Measurements from ENCODE around the gene DOCK10.
A peak's percentile ranks its signal among the peaks of the same experiment; 100 is the strongest.

The DOCK10 gene

DNA sequence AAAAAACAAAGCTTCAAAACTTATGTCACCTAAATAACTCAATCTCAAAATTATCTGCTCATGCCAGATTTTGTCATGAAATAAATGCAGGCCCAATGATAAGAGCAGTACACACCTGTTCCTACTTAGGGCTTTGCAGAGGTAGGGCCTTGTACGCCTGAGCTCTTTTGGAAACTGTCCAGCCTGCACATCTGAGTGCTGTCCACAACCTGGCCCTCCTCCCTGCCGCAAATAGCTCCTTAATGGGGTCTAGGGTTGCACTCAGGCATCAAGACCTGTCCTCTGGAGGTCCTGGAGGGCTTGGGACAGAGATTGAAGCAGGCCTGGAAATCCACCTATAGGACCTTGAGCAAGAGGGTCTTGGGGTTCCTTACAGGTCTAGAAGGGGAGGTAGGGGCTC is 210.7 kb downstream of the DOCK10 start:
- H3K4ac ChIP-seq (ENCODE audit: low read length) = no peak overlapping the region
- no peak overlapping the region for H3K9ac ChIP-seq (ENCODE audit: low read depth, low read length, poor library complexity)
- H3K9me3 ChIP-seq (replicated peaks in 1 of 2; ENCODE audit: control insufficient read depth in 2 of 2, insufficient read depth in 1 of 2, low read depth in 1 of 2, low read length in 2 of 2) = no peaks in the 10 kb centered on the region
- no peak overlapping the region for H2BK15ac ChIP-seq (ENCODE audit: low read length)
- H2BK12ac ChIP-seq (ENCODE audit: low read length) = no peak overlapping the region
- H3K18ac ChIP-seq (ENCODE audit: low read length) = no peak overlapping the region
- H2AFZ ChIP-seq (ENCODE audit: low read length) = no peak overlapping the region
- no peaks in the 10 kb centered on the region for H3K36me3 ChIP-seq (replicated peaks in 1 of 2; ENCODE audit: control insufficient read depth in 2 of 2, insufficient read depth in 2 of 2, low read length in 2 of 2)
- H3K27me3 ChIP-seq (ENCODE audit: control insufficient read depth in 3 of 3, insufficient read depth in 3 of 3, low read depth in 1 of 3, low read length in 3 of 3) = no peaks in the 10 kb centered on the region
- no peak overlapping the region for H4K8ac ChIP-seq (ENCODE audit: low read depth, low read length)
- WGBS, 2 donors (ENCODE audit: extremely low coverage in 2 of 2, insufficient read length in 2 of 2, insufficient replicate concordance in 1 of 2) = no CpG with 5 or more reads among the region's 2 CpGs
- DNase-seq (ENCODE audit: low spot score) = no peak
- H3K27ac ChIP-seq (replicated peaks; ENCODE audit: low read length) = no peak overlapping the region
- H3K14ac ChIP-seq (ENCODE audit: low read length) = no peak overlapping the region
- H3K4me3 ChIP-seq (ENCODE audit: low read length in 2 of 2) = no peak overlapping the region
- no peak overlapping the region for H3K4me2 ChIP-seq (ENCODE audit: insufficient read depth, low read length, poor library complexity, severe bottlenecking)
- H3K79me1 ChIP-seq (ENCODE audit: low read depth, low read length) = no peaks in the 10 kb centered on the region
- no peak overlapping the region for H2AK5ac ChIP-seq (ENCODE audit: low read depth, low read length)
- H3K4me1 ChIP-seq (ENCODE audit: control insufficient read depth in 2 of 2, insufficient read depth in 1 of 2, low read depth in 1 of 2, low read length in 2 of 2) = no peaks in the 10 kb centered on the region
- H4K91ac ChIP-seq (ENCODE audit: low read depth, low read length, poor library complexity) = no peak overlapping the region
- H2BK120ac ChIP-seq (ENCODE audit: low read depth, low read length) = no peak overlapping the region
- H3K23ac ChIP-seq (ENCODE audit: low read depth, low read length, poor library complexity) = no peak overlapping the region
- H2BK5ac ChIP-seq (ENCODE audit: low read length) = no peak overlapping the region

GRCh38 chr2:224820283-224820991 is 221.8 kb downstream of the DOCK10 start:
- Histone ChIP-seq H2BK120ac (ENCODE audit: low read depth, low read length) (no peak overlapping the region), H3K9ac (ENCODE audit: low read depth, low read length, poor library complexity) (no peak overlapping the region), H3K4ac (ENCODE audit: low read length) (no peak overlapping the region), H3K4me2 (ENCODE audit: insufficient read depth, low read length, poor library complexity, severe bottlenecking) (no peak overlapping the region), H4K91ac (ENCODE audit: low read depth, low read length, poor library complexity) (no peak overlapping the region), H3K79me1 (ENCODE audit: low read depth, low read length) (no peaks in the 10 kb centered on the region), H3K4me1 (ENCODE audit: control insufficient read depth in 2 of 2, insufficient read depth in 1 of 2, low read depth in 1 of 2, low read length in 2 of 2) (peaks cover 0 to 2% of the 10 kb centered on the region in 2 donors), H2AK5ac (ENCODE audit: low read depth, low read length) (no peak overlapping the region), H3K23ac (ENCODE audit: low read depth, low read length, poor library complexity) (no peak overlapping the region), H3K9me3 (replicated peaks in 1 of 2; ENCODE audit: control insufficient read depth in 2 of 2, insufficient read depth in 1 of 2, low read depth in 1 of 2, low read length in 2 of 2) (no peaks in the 10 kb centered on the region), H3K4me3 (ENCODE audit: low read length in 2 of 2) (no peak overlapping the region), H3K27ac (replicated peaks; ENCODE audit: low read length) (no peak overlapping the region), H2BK5ac (ENCODE audit: low read length) (no peak overlapping the region), H3K36me3 (replicated peaks in 1 of 2; ENCODE audit: control insufficient read depth in 2 of 2, insufficient read depth in 2 of 2, low read length in 2 of 2) (no peaks in the 10 kb centered on the region), H3K27me3 (ENCODE audit: control insufficient read depth in 3 of 3, insufficient read depth in 3 of 3, low read depth in 1 of 3, low read length in 3 of 3) (no peaks in the 10 kb centered on the region), H3K14ac (ENCODE audit: low read length) (no peak overlapping the region), H2BK12ac (ENCODE audit: low read length) (no peak overlapping the region), H2AFZ (ENCODE audit: low read length) (no peak overlapping the region), H3K18ac (ENCODE audit: low read length) (no peak overlapping the region), H2BK15ac (ENCODE audit: low read length) (no peak overlapping the region), H4K8ac (ENCODE audit: low read depth, low read length) (no peak overlapping the region)
- no peak for DNase-seq (ENCODE audit: low spot score)
- no CpG with 5 or more reads among the region's 7 CpGs for WGBS, 2 donors (ENCODE audit: extremely low coverage in 2 of 2, insufficient read length in 2 of 2, insufficient replicate concordance in 1 of 2)

GRCh38 chr2:224819075-224819474 is 223.2 kb downstream of the DOCK10 start:
- Histone ChIP-seq H3K9me3 (replicated peaks in 1 of 2; ENCODE audit: control insufficient read depth in 2 of 2, insufficient read depth in 1 of 2, low read depth in 1 of 2, low read length in 2 of 2) (no peaks in the 10 kb centered on the region), H3K4me2 (ENCODE audit: insufficient read depth, low read length, poor library complexity, severe bottlenecking) (no peak overlapping the region), H3K18ac (ENCODE audit: low read length) (no peak overlapping the region), H2AK5ac (ENCODE audit: low read depth, low read length) (no peak overlapping the region), H3K23ac (ENCODE audit: low read depth, low read length, poor library complexity) (no peak overlapping the region), H3K4me3 (ENCODE audit: low read length in 2 of 2) (no peak overlapping the region), H3K9ac (ENCODE audit: low read depth, low read length, poor library complexity) (no peak overlapping the region), H3K4ac (ENCODE audit: low read length) (no peak overlapping the region), H4K8ac (ENCODE audit: low read depth, low read length) (no peak overlapping the region), H4K91ac (ENCODE audit: low read depth, low read length, poor library complexity) (no peak overlapping the region), H3K27ac (replicated peaks; ENCODE audit: low read length) (no peak overlapping the region), H3K27me3 (ENCODE audit: control insufficient read depth in 3 of 3, insufficient read depth in 3 of 3, low read depth in 1 of 3, low read length in 3 of 3) (no peaks in the 10 kb centered on the region), H2BK5ac (ENCODE audit: low read length) (no peak overlapping the region), H2BK15ac (ENCODE audit: low read length) (no peak overlapping the region), H3K79me1 (ENCODE audit: low read depth, low read length) (no peaks in the 10 kb centered on the region), H3K4me1 (ENCODE audit: control insufficient read depth in 2 of 2, insufficient read depth in 1 of 2, low read depth in 1 of 2, low read length in 2 of 2) (peaks cover 0 to 2% of the 10 kb centered on the region in 2 donors), H2AFZ (ENCODE audit: low read length) (no peak overlapping the region), H2BK12ac (ENCODE audit: low read length) (no peak overlapping the region), H3K36me3 (replicated peaks in 1 of 2; ENCODE audit: control insufficient read depth in 2 of 2, insufficient read depth in 2 of 2, low read length in 2 of 2) (no peaks in the 10 kb centered on the region), H3K14ac (ENCODE audit: low read length) (no peak overlapping the region), H2BK120ac (ENCODE audit: low read depth, low read length) (no peak overlapping the region)
- no CpG with 5 or more reads among the region's 2 CpGs for WGBS, 2 donors (ENCODE audit: extremely low coverage in 2 of 2, insufficient read length in 2 of 2, insufficient replicate concordance in 1 of 2)
- DNase-seq (ENCODE audit: low spot score) = no peak

DNA sequence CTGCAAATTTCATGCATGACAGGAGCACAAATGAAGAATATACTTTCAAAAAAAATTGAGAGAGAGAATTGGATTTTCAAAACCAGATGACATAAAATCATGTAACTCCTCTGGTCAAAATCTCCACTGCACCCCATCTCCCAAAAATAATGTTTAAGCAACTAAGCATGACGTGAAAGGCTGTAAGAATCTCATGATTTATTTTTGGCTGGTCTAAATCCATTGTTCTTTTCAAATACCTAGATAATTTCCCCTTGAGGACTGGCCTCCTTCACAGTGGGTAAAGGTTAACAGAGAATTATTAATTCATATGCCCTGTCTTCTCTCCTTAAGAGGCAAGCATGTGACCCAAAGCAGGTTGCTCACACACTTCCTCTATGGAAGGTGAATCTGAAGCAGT is 224.6 kb downstream of the DOCK10 start:
- no peak overlapping the region for H4K91ac ChIP-seq (ENCODE audit: low read depth, low read length, poor library complexity)
- H3K23ac ChIP-seq (ENCODE audit: low read depth, low read length, poor library complexity) = no peak overlapping the region
- H3K18ac ChIP-seq (ENCODE audit: low read length) = no peak overlapping the region
- H3K4me1 ChIP-seq (ENCODE audit: control insufficient read depth in 2 of 2, insufficient read depth in 1 of 2, low read depth in 1 of 2, low read length in 2 of 2) = peaks cover 0 to 2% of the 10 kb centered on the region in 2 donors
- DNase-seq (ENCODE audit: low spot score) = no peak
- WGBS, 2 donors (ENCODE audit: extremely low coverage in 2 of 2, insufficient read length in 2 of 2, insufficient replicate concordance in 1 of 2) = no CpG with 5 or more reads among the region's 1 CpG
- H3K79me1 ChIP-seq (ENCODE audit: low read depth, low read length) = no peaks in the 10 kb centered on the region
- H2BK12ac ChIP-seq (ENCODE audit: low read length) = no peak overlapping the region
- H2AK5ac ChIP-seq (ENCODE audit: low read depth, low read length) = no peak overlapping the region
- H3K9ac ChIP-seq (ENCODE audit: low read depth, low read length, poor library complexity) = no peak overlapping the region
- H2BK120ac ChIP-seq (ENCODE audit: low read depth, low read length) = no peak overlapping the region
- no peak overlapping the region for H3K27ac ChIP-seq (replicated peaks; ENCODE audit: low read length)
- H3K36me3 ChIP-seq (replicated peaks in 1 of 2; ENCODE audit: control insufficient read depth in 2 of 2, insufficient read depth in 2 of 2, low read length in 2 of 2) = no peaks in the 10 kb centered on the region
- H4K8ac ChIP-seq (ENCODE audit: low read depth, low read length) = no peak overlapping the region
- no peak overlapping the region for H3K4me2 ChIP-seq (ENCODE audit: insufficient read depth, low read length, poor library complexity, severe bottlenecking)
- no peaks in the 10 kb centered on the region for H3K9me3 ChIP-seq (replicated peaks in 1 of 2; ENCODE audit: control insufficient read depth in 2 of 2, insufficient read depth in 1 of 2, low read depth in 1 of 2, low read length in 2 of 2)
- H3K27me3 ChIP-seq (ENCODE audit: control insufficient read depth in 3 of 3, insufficient read depth in 3 of 3, low read depth in 1 of 3, low read length in 3 of 3) = no peaks in the 10 kb centered on the region
- H3K4ac ChIP-seq (ENCODE audit: low read length) = no peak overlapping the region
- H2AFZ ChIP-seq (ENCODE audit: low read length) = peak overlapping the region; percentile 59
- H3K14ac ChIP-seq (ENCODE audit: low read length) = no peak overlapping the region
- no peak overlapping the region for H2BK5ac ChIP-seq (ENCODE audit: low read length)
- no peak overlapping the region for H2BK15ac ChIP-seq (ENCODE audit: low read length)
- H3K4me3 ChIP-seq (ENCODE audit: low read length in 2 of 2) = no peak overlapping the region

Data from neuronal stem cell (in vitro differentiated cells).